Liver (tissue), 9 donors: ENCODE results near the gene EXOC6. TPM values are rescaled to one million over a fixed set of nuclear protein-coding genes. Genes with fewer than 3 reads are reported as not detected.

ENCODE experiments used
- DNase-seq: peaks from one replicate; pipeline ENCODE4 v3.0.0-alpha.2; 2017; ENCODE audit warnings: low spot score
- H3K27ac ChIP-seq, 2 donors: one replicate each; pipeline ENCODE4 v1.7.0; 2013; ENCODE audit warnings: inconsistent platforms in 2 of 2, low read length in 2 of 2, control low read depth in 1 of 2, low read depth in 1 of 2, mild to moderate bottlenecking in 1 of 2
- H3K27me3 ChIP-seq, 4 donors: one replicate each; pipeline versions ENCODE4 v1.6.1 to v1.7.0; 2013; ENCODE audit warnings: low read length in 3 of 4, inconsistent platforms in 1 of 4, mild to moderate bottlenecking in 1 of 4, moderate library complexity in 1 of 4; ENCODE audit not compliant: control insufficient read depth in 4 of 4, insufficient read depth in 4 of 4
- H3K36me3 ChIP-seq, 4 donors: one replicate each; pipeline versions ENCODE4 v1.6.1 to v1.7.0; 2013; ENCODE audit warnings: low read length in 3 of 4, mild to moderate bottlenecking in 3 of 4, low read depth in 1 of 4, moderate library complexity in 1 of 4; ENCODE audit not compliant: control insufficient read depth in 4 of 4, insufficient read depth in 3 of 4
- H3K4me1 ChIP-seq, 4 donors: one replicate each; pipeline versions ENCODE4 v1.6.1 to v1.7.0; 2013; ENCODE audit warnings: low read length in 3 of 4, mild to moderate bottlenecking in 3 of 4, moderate library complexity in 1 of 4; ENCODE audit not compliant: control insufficient read depth in 4 of 4, insufficient read depth in 4 of 4
- H3K4me3 ChIP-seq, 3 donors: one replicate each; pipeline versions ENCODE4 v1.6.1 to v1.7.0; 2013; ENCODE audit warnings: low read length in 3 of 3, control low read depth in 1 of 3, low read depth in 1 of 3, mild to moderate bottlenecking in 1 of 3
- H3K9ac ChIP-seq, 2 donors: one replicate each; pipeline ENCODE4 v1.7.0; 2013; ENCODE audit warnings: low read length in 2 of 2, mild to moderate bottlenecking in 2 of 2, moderate library complexity in 2 of 2, control low read depth in 1 of 2, low read depth in 1 of 2
- H3K9me3 ChIP-seq, 4 donors: one replicate each; pipeline versions ENCODE4 v1.6.1 to v1.7.0; 2013; ENCODE audit warnings: low read length in 3 of 4; ENCODE audit not compliant: control insufficient read depth in 4 of 4
- ATF3 ChIP-seq: IDR thresholded peaks from 2 replicates; pipeline ENCODE4 v1.6.1; 2016; ENCODE audit warnings: antibody characterized with exemption
- EGR1 ChIP-seq, 2 donors: IDR thresholded peaks; 2 replicates each; pipeline ENCODE4 v1.6.1; 2016 to 2018; ENCODE audit warnings: antibody characterized with exemption in 2 of 2, low read depth in 2 of 2
- FOXA1 ChIP-seq: IDR thresholded peaks from 2 replicates; pipeline ENCODE4 v1.6.1; 2016; ENCODE audit warnings: antibody characterized with exemption
- FOXA2 ChIP-seq: IDR thresholded peaks from 2 replicates; pipeline ENCODE4 v1.6.1; 2016; ENCODE audit warnings: antibody characterized with exemption
- GABPA ChIP-seq, 2 donors: IDR thresholded peaks in 1 of 2; conservative IDR thresholded peaks in 1 of 2; 2 replicates each; pipeline ENCODE4 v1.6.1; 2016; ENCODE audit warnings: antibody characterized with exemption in 2 of 2, mild to moderate bottlenecking in 1 of 2, moderate library complexity in 1 of 2
- HNF4A ChIP-seq, 2 donors: conservative IDR thresholded peaks; 2 replicates each; pipeline ENCODE4 v1.6.1; 2016; ENCODE audit warnings: antibody characterized with exemption in 2 of 2, mild to moderate bottlenecking in 2 of 2
- HNF4G ChIP-seq: IDR thresholded peaks from 2 replicates; pipeline ENCODE4 v1.6.1; 2016; ENCODE audit warnings: antibody characterized with exemption
- JUND ChIP-seq, 2 donors: IDR thresholded peaks; 2 replicates each; pipeline ENCODE4 v1.6.1; 2016; ENCODE audit warnings: antibody characterized with exemption in 2 of 2
- NR2F2 ChIP-seq: IDR thresholded peaks from 2 replicates; pipeline ENCODE4 v1.6.1; 2016; ENCODE audit warnings: antibody characterized with exemption
- RAD21 ChIP-seq, 2 donors: IDR thresholded peaks; 2 replicates each; pipeline ENCODE4 v1.6.1; 2016; ENCODE audit warnings: antibody characterized with exemption in 2 of 2, mild to moderate bottlenecking in 2 of 2
- RXRA ChIP-seq, 2 donors: IDR thresholded peaks; 2 replicates each; pipeline ENCODE4 v1.6.1; 2017 to 2018; ENCODE audit warnings: antibody characterized with exemption in 2 of 2, mild to moderate bottlenecking in 1 of 2
- TAF1 ChIP-seq: conservative IDR thresholded peaks from 2 replicates; pipeline ENCODE4 v1.6.1; 2016; ENCODE audit warnings: antibody characterized with exemption, mild to moderate bottlenecking
- YY1 ChIP-seq: IDR thresholded peaks from 2 replicates; pipeline ENCODE4 v1.6.1; 2016; ENCODE audit warnings: antibody characterized with exemption, mild to moderate bottlenecking
- ZBTB33 ChIP-seq: IDR thresholded peaks from 2 replicates; pipeline ENCODE4 v1.6.1; 2016; ENCODE audit warnings: antibody characterized with exemption
- WGBS: extraction: QIAGEN DNeasy Blood & Tissue Kit; methylation state at CpG from one replicate; pipeline ENCODE4 v1.1.7; 2013; 5-methylcytosine and 5-hydroxymethylcytosine counted together
- polyA plus RNA-seq, 2 donors: library from polyadenylated mRNA; stranded (reverse) in 1 of 2; unstranded in 1 of 2; fragments of 200-250 nt in 1 of 2; fragments of >200 nt in 1 of 2; fragmentation: Nextera tagmentation in 1 of 2; extraction: Ambion mirVana in 1 of 2; gene quantifications; one replicate each; pipeline versions ENCODE4 v1.2.1 to v1.2.3, GENCODE V29; 2013 to 2015
- total RNA-seq, 2 donors: library from RNA; depleted of rRNA; stranded (reverse); fragments of >200 nt; gene quantifications; one replicate each; pipeline ENCODE4 v1.2.3, GENCODE V29; 2014
- TF ChIP-seq, protein P1 (sequence below): fragments of 150-350 bp; IDR thresholded peaks from 2 replicates; pipeline ENCODE4 v1.5.1; 2017; ENCODE audit warnings: improper control_type of control experiment, low read depth, low read length; ENCODE audit not compliant: missing input control
- TF ChIP-seq, protein P2 (sequence below): IDR thresholded peaks from 2 replicates; pipeline ENCODE4 v1.6.1; 2016; ENCODE audit warnings: antibody characterized with exemption
- TF ChIP-seq, protein P3 (sequence below): IDR thresholded peaks from 2 replicates; pipeline ENCODE4 v1.6.1; 2016; ENCODE audit warnings: antibody characterized with exemption, mild to moderate bottlenecking
- donor health status: healthy.
- donor health status: healthy.
- donor health status: healthy.
- donor health status: healthy.
- donor health status: healthy.

Gene EXOC6
- total and polyA plus RNA-seq, 4 donors, result 6.5 to 35.4 (median 8.4) TPM

DNA sequence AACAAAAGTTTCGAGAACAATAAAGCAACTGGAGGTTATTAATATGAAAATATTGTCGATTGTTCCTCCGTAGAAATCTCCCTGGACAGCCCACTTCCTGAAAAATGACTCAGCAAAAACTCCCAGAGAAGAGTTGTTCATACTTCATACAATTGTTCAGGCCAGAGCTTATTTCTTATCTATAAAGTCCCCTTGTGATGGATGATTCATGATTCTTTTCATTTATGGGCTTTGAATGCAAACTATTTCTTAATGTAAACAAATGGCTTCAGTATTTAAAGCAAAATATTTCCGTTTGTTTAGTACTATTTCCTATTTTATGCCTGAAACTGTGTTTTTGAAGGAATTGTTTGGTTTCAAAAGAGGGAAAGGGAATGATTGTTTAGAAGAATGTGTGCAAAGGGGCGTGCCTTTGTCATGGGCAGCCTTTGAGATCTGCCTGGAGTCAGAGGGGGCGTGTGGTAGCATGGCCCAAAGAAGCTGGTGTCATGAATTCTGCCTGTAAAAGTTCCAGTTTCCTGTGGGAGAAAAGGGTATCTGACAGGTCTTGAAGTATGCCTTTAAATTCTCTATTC lies 26.2 kb upstream of the EXOC6 start:
- no peak for DNase-seq
- Histone ChIP-seq H3K36me3 (no peaks in the 10 kb centered on the region), H3K9ac (no peak overlapping the region), H3K4me3 (no peak overlapping the region), H3K27ac (peak overlapping the region in 1 of 2 donors; percentile 8), H3K27me3 (no peaks in the 10 kb centered on the region), H3K4me1 (peaks cover 0 to 2% (median 0%) of the 10 kb centered on the region in 4 donors), H3K9me3 (no peaks in the 10 kb centered on the region)
- 63% methylated on average over 6 of the region's 6 CpGs for WGBS
- TF ChIP-seq NR2F2, result peak; percentile 20
- TF ChIP-seq EGR1 (IDR thresholded peaks at IDR 0.05; ENCODE audit: low read depth in 2 of 2), result no peak
- TF ChIP-seq JUND (IDR thresholded peaks at IDR 0.05), result peak in 1 of 2 donors; percentile 25

DNA sequence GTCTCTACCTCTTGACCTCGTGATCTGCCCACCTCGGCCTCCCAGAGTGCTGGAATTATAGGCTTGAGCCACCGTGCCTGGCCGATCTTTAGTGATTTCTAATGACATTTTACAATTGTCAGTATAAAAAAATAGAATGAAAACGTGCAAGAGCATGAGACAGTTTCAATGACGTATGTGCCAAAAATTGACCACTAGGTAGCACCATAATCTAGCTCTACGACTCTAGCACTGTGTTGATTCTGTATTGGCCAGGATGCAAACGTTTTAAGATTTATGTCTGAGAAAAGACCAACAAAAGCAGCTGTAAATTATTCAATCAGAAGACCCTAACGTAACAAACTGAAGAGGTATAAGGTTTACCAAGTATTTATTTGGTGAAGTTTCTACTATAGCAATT lies 25.4 kb upstream of the EXOC6 start:
- TF ChIP-seq, protein P1, sequence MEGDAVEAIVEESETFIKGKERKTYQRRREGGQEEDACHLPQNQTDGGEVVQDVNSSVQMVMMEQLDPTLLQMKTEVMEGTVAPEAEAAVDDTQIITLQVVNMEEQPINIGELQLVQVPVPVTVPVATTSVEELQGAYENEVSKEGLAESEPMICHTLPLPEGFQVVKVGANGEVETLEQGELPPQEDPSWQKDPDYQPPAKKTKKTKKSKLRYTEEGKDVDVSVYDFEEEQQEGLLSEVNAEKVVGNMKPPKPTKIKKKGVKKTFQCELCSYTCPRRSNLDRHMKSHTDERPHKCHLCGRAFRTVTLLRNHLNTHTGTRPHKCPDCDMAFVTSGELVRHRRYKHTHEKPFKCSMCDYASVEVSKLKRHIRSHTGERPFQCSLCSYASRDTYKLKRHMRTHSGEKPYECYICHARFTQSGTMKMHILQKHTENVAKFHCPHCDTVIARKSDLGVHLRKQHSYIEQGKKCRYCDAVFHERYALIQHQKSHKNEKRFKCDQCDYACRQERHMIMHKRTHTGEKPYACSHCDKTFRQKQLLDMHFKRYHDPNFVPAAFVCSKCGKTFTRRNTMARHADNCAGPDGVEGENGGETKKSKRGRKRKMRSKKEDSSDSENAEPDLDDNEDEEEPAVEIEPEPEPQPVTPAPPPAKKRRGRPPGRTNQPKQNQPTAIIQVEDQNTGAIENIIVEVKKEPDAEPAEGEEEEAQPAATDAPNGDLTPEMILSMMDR, result peak; percentile 21
- TF ChIP-seq RAD21 (IDR thresholded peaks at IDR 0.05) (peak; percentile 59 to 63), HNF4G (no peak)
- H3K4me3 ChIP-seq, result no peak overlapping the region
- H3K27ac ChIP-seq, result no peak overlapping the region
- H3K36me3 ChIP-seq, result no peaks in the 10 kb centered on the region
- WGBS, result 57% methylated on average over 9 of the region's 9 CpGs
- no peak for DNase-seq
- peaks cover 0 to 2% (median 0%) of the 10 kb centered on the region in 4 donors for H3K4me1 ChIP-seq
- no peaks in the 10 kb centered on the region for H3K9me3 ChIP-seq
- H3K9ac ChIP-seq, result no peak overlapping the region
- H3K27me3 ChIP-seq, result no peaks in the 10 kb centered on the region

DNA sequence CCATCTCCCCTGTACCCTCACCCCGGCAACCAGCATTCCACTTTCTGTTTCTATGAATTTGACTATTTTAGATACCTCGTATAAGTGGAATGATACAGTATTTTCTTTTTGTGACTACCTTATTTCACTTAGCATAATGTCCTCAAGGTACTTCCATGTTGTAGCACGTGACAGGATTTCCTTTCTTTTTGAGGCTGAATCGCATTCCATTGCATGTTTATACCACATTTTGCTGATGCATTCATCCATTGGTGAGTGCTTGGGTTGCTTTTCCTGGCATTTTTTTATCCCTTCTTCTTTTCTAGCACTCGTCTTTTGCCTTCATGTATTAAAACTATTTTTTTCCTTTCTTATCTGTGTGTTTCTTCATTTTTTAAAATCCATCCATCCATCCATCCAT lies 22.3 kb upstream of the EXOC6 start:
- 83% methylated on average over 5 of the region's 5 CpGs for WGBS
- no peak overlapping the region for H3K9ac ChIP-seq
- H3K4me3 ChIP-seq, result no peak overlapping the region
- H3K27me3 ChIP-seq, result no peaks in the 10 kb centered on the region
- no peaks in the 10 kb centered on the region for H3K36me3 ChIP-seq
- no peaks in the 10 kb centered on the region for H3K9me3 ChIP-seq
- H3K27ac ChIP-seq, result no peak overlapping the region
- TF ChIP-seq YY1 (no peak), HNF4G (no peak), FOXA2 (no peak), JUND (IDR thresholded peaks at IDR 0.05) (no peak), ATF3 (no peak), GABPA (IDR thresholded peaks at IDR 0.05 in 1 of 2, conservative IDR thresholded peaks at IDR 0.05 in 1 of 2) (no peak), RAD21 (IDR thresholded peaks at IDR 0.05) (no peak), ZBTB33 (no peak), FOXA1 (no peak), TAF1 (no peak), EGR1 (IDR thresholded peaks at IDR 0.05; ENCODE audit: low read depth in 2 of 2) (no peak), HNF4A (conservative IDR thresholded peaks at IDR 0.05) (no peak), RXRA (IDR thresholded peaks at IDR 0.05) (no peak), NR2F2 (no peak)
- TF ChIP-seq, protein P1, result no peak
- TF ChIP-seq, protein P2, sequence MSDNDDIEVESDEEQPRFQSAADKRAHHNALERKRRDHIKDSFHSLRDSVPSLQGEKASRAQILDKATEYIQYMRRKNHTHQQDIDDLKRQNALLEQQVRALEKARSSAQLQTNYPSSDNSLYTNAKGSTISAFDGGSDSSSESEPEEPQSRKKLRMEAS, result no peak
- TF ChIP-seq, protein P3, sequence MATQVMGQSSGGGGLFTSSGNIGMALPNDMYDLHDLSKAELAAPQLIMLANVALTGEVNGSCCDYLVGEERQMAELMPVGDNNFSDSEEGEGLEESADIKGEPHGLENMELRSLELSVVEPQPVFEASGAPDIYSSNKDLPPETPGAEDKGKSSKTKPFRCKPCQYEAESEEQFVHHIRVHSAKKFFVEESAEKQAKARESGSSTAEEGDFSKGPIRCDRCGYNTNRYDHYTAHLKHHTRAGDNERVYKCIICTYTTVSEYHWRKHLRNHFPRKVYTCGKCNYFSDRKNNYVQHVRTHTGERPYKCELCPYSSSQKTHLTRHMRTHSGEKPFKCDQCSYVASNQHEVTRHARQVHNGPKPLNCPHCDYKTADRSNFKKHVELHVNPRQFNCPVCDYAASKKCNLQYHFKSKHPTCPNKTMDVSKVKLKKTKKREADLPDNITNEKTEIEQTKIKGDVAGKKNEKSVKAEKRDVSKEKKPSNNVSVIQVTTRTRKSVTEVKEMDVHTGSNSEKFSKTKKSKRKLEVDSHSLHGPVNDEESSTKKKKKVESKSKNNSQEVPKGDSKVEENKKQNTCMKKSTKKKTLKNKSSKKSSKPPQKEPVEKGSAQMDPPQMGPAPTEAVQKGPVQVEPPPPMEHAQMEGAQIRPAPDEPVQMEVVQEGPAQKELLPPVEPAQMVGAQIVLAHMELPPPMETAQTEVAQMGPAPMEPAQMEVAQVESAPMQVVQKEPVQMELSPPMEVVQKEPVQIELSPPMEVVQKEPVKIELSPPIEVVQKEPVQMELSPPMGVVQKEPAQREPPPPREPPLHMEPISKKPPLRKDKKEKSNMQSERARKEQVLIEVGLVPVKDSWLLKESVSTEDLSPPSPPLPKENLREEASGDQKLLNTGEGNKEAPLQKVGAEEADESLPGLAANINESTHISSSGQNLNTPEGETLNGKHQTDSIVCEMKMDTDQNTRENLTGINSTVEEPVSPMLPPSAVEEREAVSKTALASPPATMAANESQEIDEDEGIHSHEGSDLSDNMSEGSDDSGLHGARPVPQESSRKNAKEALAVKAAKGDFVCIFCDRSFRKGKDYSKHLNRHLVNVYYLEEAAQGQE, result no peak
- no peak for DNase-seq
- peaks cover 0 to 2% (median 0%) of the 10 kb centered on the region in 4 donors for H3K4me1 ChIP-seq
